MCF 10A (cell line): ENCODE results near the gene PHOX2A. TPM values are rescaled to one million over a fixed set of nuclear protein-coding genes. Genes with fewer than 3 reads are reported as not detected.

ENCODE experiments used
- BruUV-seq: library from RNA; stranded (reverse); fragments of 400-500 nt; replicated peaks from 2 replicates; lab custom pipeline; 2021; lab: Mats Ljungman, UMichigan
- CTCF ChIA-PET: fragments of 300-600 bp; sonication (Branson Sonifier 250); formaldehyde crosslinking; extraction: SDS; loops from one replicate; lab custom pipeline; 2021; ENCODE audit warnings: antibody characterized with exemption, inconsistent platforms; lab: Yijun Ruan, JAX
- POLR2A ChIA-PET: fragments of 300-600, 350-650 bp; sonication (Branson Sonifier 250); formaldehyde crosslinking; extraction: SDS; loops from one replicate; lab custom pipeline; 2020; ENCODE audit warnings: antibody characterized with exemption, inconsistent platforms; lab: Yijun Ruan, JAX
- DNase-seq: peaks from one replicate; pipeline ENCODE4 v3.0.0-alpha.2; 2018; ENCODE audit not compliant: unreplicated experiment
- H3K27ac Mint-ChIP-seq: one replicate; pipeline ENCODE4 v1.8.0; 2022; ENCODE audit warnings: mild to moderate bottlenecking, low read depth, mixed read lengths; ENCODE audit not compliant: unreplicated experiment
- H3K27me3 Mint-ChIP-seq: one replicate; pipeline ENCODE4 v1.8.0; 2022; ENCODE audit warnings: mixed read lengths; ENCODE audit not compliant: insufficient read depth, unreplicated experiment
- H3K36me3 Mint-ChIP-seq: one replicate; pipeline ENCODE4 v1.8.0; 2022; ENCODE audit warnings: mild to moderate bottlenecking, moderate library complexity, mixed read lengths; ENCODE audit not compliant: insufficient read depth, unreplicated experiment
- H3K4me1 Mint-ChIP-seq: one replicate; pipeline ENCODE4 v1.8.0; 2022; ENCODE audit warnings: mixed read lengths; ENCODE audit not compliant: insufficient read depth, unreplicated experiment
- H3K4me3 Mint-ChIP-seq: one replicate; pipeline ENCODE4 v1.8.0; 2022; ENCODE audit warnings: mild to moderate bottlenecking, moderate library complexity, mixed read lengths; ENCODE audit not compliant: unreplicated experiment
- H3K9me3 Mint-ChIP-seq: one replicate; pipeline ENCODE4 v1.8.0; 2022; ENCODE audit warnings: mixed read lengths; ENCODE audit not compliant: unreplicated experiment
- intact Hi-C: fragments of 100-400 bp; cut with micrococcal nuclease; formaldehyde crosslinking; loops from 2 replicates; pipeline ENCODE4 v1.14.1; 2022
- total RNA-seq: library from RNA; stranded (reverse); gene quantifications from 2 replicates; pipeline ENCODE4 v1.2.3, GENCODE V29; 2022
- TF ChIP-seq, protein P1 (sequence below): fragments of 200-600 bp; IDR thresholded peaks from one replicate; pipeline ENCODE4 v1.8.0; 2022; ENCODE audit warnings: antibody characterized with exemption, mild to moderate bottlenecking; ENCODE audit not compliant: unreplicated experiment

Gene PHOX2A
- total RNA-seq, 1 experiment from 2014 or later: not detected

DNA sequence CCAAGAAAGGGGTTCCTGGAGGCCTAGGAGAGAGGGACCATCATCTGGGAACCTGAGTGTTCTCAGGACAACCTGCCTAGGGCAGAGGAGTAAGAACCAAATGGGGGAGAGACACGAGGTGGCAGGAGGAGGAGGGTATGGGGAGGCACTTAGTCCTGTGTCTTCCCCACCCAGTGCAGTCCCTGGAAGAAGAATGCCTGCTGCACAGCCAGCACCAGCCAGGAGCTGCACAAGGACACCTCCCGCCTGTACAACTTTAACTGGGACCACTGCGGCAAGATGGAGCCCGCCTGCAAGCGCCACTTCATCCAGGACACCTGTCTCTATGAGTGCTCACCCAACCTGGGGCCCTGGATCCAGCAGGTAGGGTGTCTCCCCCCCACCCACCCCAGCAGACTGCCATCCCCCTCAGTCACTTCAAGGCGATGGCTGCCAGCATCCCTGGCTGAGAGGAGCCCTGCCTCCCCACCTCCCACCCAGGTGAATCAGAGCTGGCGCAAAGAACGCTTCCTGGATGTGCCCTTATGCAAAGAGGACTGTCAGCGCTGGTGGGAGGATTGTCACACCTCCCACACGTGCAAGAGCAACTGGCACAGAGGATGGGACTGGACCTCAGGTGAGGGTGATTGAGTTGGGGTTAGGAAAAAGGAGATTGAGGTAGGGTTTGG, 23.1 kb downstream of the PHOX2A start:
- H3K27me3 Mint-ChIP-seq: peaks cover 27% of the 10 kb centered on the region
- H3K27ac Mint-ChIP-seq: no peak overlapping the region
- no peak overlapping the region for H3K4me3 Mint-ChIP-seq
- no peaks in the 10 kb centered on the region for H3K36me3 Mint-ChIP-seq
- intact Hi-C loops: no loop called here
- H3K9me3 Mint-ChIP-seq: no peaks in the 10 kb centered on the region
- no TSS peak for BruUV-seq
- CTCF ChIA-PET: interaction anchor here (2.1 kb wide), 1 partner anchor 77 kb away, joined by 6 read pairs; no protein-coding TSS in a partner anchor
- no peak for DNase-seq
- POLR2A ChIA-PET: interaction anchor here (1.8 kb wide), 1 partner anchor 12 kb away, joined by 5 read pairs; no protein-coding TSS in a partner anchor
- TF ChIP-seq, protein P1, sequence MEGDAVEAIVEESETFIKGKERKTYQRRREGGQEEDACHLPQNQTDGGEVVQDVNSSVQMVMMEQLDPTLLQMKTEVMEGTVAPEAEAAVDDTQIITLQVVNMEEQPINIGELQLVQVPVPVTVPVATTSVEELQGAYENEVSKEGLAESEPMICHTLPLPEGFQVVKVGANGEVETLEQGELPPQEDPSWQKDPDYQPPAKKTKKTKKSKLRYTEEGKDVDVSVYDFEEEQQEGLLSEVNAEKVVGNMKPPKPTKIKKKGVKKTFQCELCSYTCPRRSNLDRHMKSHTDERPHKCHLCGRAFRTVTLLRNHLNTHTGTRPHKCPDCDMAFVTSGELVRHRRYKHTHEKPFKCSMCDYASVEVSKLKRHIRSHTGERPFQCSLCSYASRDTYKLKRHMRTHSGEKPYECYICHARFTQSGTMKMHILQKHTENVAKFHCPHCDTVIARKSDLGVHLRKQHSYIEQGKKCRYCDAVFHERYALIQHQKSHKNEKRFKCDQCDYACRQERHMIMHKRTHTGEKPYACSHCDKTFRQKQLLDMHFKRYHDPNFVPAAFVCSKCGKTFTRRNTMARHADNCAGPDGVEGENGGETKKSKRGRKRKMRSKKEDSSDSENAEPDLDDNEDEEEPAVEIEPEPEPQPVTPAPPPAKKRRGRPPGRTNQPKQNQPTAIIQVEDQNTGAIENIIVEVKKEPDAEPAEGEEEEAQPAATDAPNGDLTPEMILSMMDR: no peak
- H3K4me1 Mint-ChIP-seq: peaks cover 8% of the 10 kb centered on the region

DNA sequence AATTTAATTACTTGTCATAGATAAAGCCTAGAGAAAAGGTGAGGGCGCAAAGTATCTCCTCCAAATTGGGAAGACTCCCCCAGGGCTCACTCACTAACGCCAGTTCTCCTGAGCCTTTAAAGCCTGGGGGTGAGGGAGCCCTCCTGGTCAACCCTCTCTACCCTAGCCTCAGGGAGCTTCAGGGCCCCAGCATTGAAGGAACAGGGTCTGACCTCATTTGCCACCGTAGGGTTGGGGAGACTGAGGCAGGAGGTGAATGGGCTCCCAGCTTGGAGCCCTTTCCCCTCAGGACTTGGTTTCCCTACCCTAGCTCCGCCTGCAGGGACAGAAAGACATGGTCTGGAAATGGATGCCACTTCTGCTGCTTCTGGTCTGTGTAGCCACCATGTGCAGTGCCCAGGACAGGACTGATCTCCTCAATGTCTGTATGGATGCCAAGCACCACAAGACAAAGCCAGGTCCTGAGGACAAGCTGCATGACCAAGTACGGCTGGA, 25.7 kb downstream of the PHOX2A start:
- peaks cover 49% of the 10 kb centered on the region for H3K27me3 Mint-ChIP-seq
- no peaks in the 10 kb centered on the region for H3K9me3 Mint-ChIP-seq
- H3K36me3 Mint-ChIP-seq: no peaks in the 10 kb centered on the region
- intact Hi-C loops: no loop called here
- no peak for DNase-seq
- no peaks in the 10 kb centered on the region for H3K4me1 Mint-ChIP-seq
- H3K4me3 Mint-ChIP-seq: no peak overlapping the region
- TF ChIP-seq, protein P1: no peak
- BruUV-seq: no TSS peak
- ChIA-PET POLR2A (interaction anchor here (0.7 to 1.0 kb wide), 3 partner anchors 14 to 484 kb away, joined by 3 read pairs; no protein-coding TSS in a partner anchor), CTCF (interaction anchor here (2.5 kb wide), 1 partner anchor 35 kb away, joined by 11 read pairs; no protein-coding TSS in a partner anchor)
- H3K27ac Mint-ChIP-seq: no peak overlapping the region

DNA sequence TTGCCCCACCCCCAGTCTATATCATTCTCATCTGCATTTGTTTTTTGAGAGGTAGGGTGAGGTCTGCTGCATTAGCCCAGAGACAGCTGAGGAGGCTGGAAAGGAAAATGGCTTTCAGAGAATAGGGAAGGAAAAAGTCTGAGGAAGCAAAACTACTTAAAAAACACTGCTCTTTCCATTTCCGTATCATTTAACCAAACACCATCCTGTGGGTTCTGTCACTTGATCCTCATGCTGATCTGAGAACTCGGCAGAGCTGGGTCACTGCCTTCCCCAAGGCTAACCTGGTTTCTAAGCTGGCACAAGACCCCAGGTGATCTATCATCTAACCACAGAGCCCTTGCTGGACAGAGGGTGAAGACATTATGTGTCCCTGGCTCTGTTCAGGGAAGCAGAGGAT, 26.1 kb downstream of the PHOX2A start:
- H3K27me3 Mint-ChIP-seq: peaks cover 49% of the 10 kb centered on the region
- H3K4me3 Mint-ChIP-seq: no peak overlapping the region
- H3K36me3 Mint-ChIP-seq: no peaks in the 10 kb centered on the region
- CTCF ChIA-PET: interaction anchor here (2.5 kb wide), 1 partner anchor 35 kb away, joined by 11 read pairs; no protein-coding TSS in a partner anchor
- no peak for DNase-seq
- H3K9me3 Mint-ChIP-seq: no peaks in the 10 kb centered on the region
- BruUV-seq: no TSS peak
- TF ChIP-seq, protein P1: no peak
- H3K4me1 Mint-ChIP-seq: no peaks in the 10 kb centered on the region
- intact Hi-C loops: no loop called here
- POLR2A ChIA-PET: interaction anchor here (0.7 to 1.0 kb wide), 3 partner anchors 14 to 484 kb away, joined by 3 read pairs; no protein-coding TSS in a partner anchor
- H3K27ac Mint-ChIP-seq: no peak overlapping the region

DNA sequence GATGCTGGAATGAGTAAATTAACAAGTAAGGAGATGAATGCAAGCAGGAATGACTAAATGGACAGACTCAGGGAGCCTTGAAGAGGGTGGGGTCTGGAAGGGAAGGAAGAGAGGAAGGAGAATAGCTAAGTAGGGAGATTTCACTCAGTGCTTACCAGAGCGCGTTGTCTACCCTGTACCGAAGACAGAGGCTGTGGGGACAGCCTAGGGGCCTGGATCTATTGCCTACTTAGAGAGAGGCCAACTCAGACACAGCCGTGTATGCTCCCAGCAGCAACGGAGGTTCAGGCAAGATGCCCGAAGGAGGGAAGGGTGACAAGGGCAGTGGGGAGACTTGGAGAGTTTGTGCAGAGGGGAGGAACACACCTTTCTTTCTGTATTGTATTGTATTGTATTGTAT, 27.3 kb downstream of the PHOX2A start, which contains the start of gene FOLR2:
FOLR2 (plus strand) TSS at position 157 of the 400 bp plus-strand sequence. CDS start 1,791 bp downstream, outside the sequence.
- Mint-ChIP-seq H3K4me1 (no peaks in the 10 kb centered on the region), H3K27me3 (peaks cover 58% of the 10 kb centered on the region), H3K36me3 (no peaks in the 10 kb centered on the region), H3K9me3 (no peaks in the 10 kb centered on the region), H3K27ac (no peak within 1 kb of the TSS), H3K4me3 (no peak within 1 kb of the TSS)
- CTCF ChIA-PET: interaction anchor here (0.7 to 1.1 kb wide), 3 partner anchors 33 to 234 kb away, joined by 3 to 5 read pairs (median 3); partner anchors contain the start of gene CLPB
- DNase-seq: no peak
- TF ChIP-seq, protein P1: no peak
- intact Hi-C loops: no loop called here
- POLR2A ChIA-PET: no interaction called here
- BruUV-seq: no TSS peak
